Right atrium auricular region (tissue), 2 donors: ENCODE data around the gene NEDD4L. TPM values are rescaled to one million over a fixed set of nuclear protein-coding genes. Genes with fewer than 3 reads are reported as not detected.

ENCODE experiments used
- DNase-seq: peaks from one replicate; pipeline ENCODE4 v3.0.0-alpha.2; 2019; ENCODE audit warnings: low spot score
- H3K27ac ChIP-seq, 2 donors: fragments of 200-600 bp; sonication (generic); 1 replicate in 1 of 2; 2 replicates in 1 of 2; pipeline ENCODE4 v1.5.1; 2016 to 2019
- H3K27me3 ChIP-seq, 2 donors: fragments of 200-600 bp; sonication (generic); one replicate each; pipeline versions ENCODE4 v1.5.1 to v1.6.0; 2017 to 2019
- H3K36me3 ChIP-seq: fragments of 200-600 bp; sonication (generic); one replicate; pipeline ENCODE4 v1.5.1; 2016
- H3K4me1 ChIP-seq, 2 donors: fragments of 200-600 bp; sonication (generic); one replicate each; pipeline versions ENCODE4 v1.5.1 to v1.6.0; 2017 to 2019
- H3K4me3 ChIP-seq, 2 donors: fragments of 200-600 bp; sonication (generic); 1 replicate in 1 of 2; 2 replicates in 1 of 2; pipeline ENCODE4 v1.5.1; 2017 to 2019; ENCODE audit warnings: mild to moderate bottlenecking in 1 of 2, moderate library complexity in 1 of 2
- H3K9me3 ChIP-seq, 2 donors: fragments of 200-600 bp; sonication (generic); one replicate each; pipeline ENCODE4 v1.5.1; 2019
- total RNA-seq, 2 donors: library from RNA; depleted of rRNA; stranded (reverse); fragments of >200 nt; gene quantifications; one replicate each; pipeline ENCODE4 v1.1.0, GENCODE V29; 2016
- TF ChIP-seq, protein P1 (sequence below), 2 donors: fragments of 200-600 bp; sonication (generic); IDR thresholded peaks; one replicate each; pipeline ENCODE4 v1.5.1; 2019; ENCODE audit warnings: antibody characterized with exemption in 2 of 2

The NEDD4L gene
- total RNA-seq, 2 donors from 2014 or later = 45.0 to 68.0 TPM

GRCh38 chr18:58363767-58364540 is 319.9 kb downstream of the NEDD4L start:
- H3K4me3 ChIP-seq = no peak overlapping the region
- H3K36me3 ChIP-seq = peaks cover 36% of the 10 kb centered on the region
- no peak for DNase-seq
- TF ChIP-seq, protein P1, sequence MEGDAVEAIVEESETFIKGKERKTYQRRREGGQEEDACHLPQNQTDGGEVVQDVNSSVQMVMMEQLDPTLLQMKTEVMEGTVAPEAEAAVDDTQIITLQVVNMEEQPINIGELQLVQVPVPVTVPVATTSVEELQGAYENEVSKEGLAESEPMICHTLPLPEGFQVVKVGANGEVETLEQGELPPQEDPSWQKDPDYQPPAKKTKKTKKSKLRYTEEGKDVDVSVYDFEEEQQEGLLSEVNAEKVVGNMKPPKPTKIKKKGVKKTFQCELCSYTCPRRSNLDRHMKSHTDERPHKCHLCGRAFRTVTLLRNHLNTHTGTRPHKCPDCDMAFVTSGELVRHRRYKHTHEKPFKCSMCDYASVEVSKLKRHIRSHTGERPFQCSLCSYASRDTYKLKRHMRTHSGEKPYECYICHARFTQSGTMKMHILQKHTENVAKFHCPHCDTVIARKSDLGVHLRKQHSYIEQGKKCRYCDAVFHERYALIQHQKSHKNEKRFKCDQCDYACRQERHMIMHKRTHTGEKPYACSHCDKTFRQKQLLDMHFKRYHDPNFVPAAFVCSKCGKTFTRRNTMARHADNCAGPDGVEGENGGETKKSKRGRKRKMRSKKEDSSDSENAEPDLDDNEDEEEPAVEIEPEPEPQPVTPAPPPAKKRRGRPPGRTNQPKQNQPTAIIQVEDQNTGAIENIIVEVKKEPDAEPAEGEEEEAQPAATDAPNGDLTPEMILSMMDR (IDR thresholded peaks at IDR 0.05) = no peak
- H3K27me3 ChIP-seq = no peaks in the 10 kb centered on the region
- no peak overlapping the region for H3K27ac ChIP-seq
- no peaks in the 10 kb centered on the region for H3K9me3 ChIP-seq
- H3K4me1 ChIP-seq = peaks cover 0 to 25% of the 10 kb centered on the region in 2 donors

DNA sequence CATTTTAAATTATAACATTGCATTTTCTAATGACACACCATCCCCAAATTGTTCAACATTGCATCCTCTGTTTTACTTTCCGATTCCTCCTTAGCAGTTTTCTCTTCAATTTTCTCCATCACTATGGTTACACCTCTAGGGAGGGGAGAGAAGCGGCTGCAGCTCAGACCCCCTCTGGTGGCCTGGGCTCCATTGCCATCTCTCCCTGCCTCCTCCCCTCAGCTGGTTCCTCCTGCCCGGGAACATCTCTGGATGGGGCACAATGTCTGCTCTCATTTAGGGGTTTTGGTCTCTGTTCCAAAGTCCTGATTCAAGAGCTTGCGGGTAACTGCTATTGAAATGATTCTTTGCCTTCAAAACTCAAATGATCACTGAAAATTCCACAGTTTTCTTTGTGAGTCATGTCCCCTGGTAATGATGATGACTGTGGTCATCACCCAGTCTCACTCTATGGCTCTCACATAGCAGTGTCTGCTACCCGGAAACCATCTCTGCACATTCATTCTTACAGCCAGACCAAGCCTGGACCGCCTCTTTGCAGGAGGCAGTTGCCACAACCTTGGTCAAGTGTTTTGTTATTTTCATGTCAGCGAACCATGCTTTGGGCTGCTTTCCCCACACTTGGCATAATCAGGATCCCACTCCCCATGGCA is 321.0 kb downstream of the NEDD4L start:
- Histone ChIP-seq H3K36me3 (peaks cover 36% of the 10 kb centered on the region), H3K27ac (no peak overlapping the region), H3K27me3 (no peaks in the 10 kb centered on the region), H3K4me3 (no peak overlapping the region), H3K4me1 (peaks cover 0 to 25% of the 10 kb centered on the region in 2 donors), H3K9me3 (no peaks in the 10 kb centered on the region)
- DNase-seq = no peak
- TF ChIP-seq, protein P1 (IDR thresholded peaks at IDR 0.05) = no peak

- no peak for DNase-seq
- Histone ChIP-seq H3K36me3 (peaks cover 46% of the 10 kb centered on the region), H3K9me3 (no peaks in the 10 kb centered on the region), H3K4me1 (peaks cover 0 to 3% of the 10 kb centered on the region in 2 donors), H3K27me3 (no peaks in the 10 kb centered on the region), H3K27ac (no peak overlapping the region), H3K4me3 (no peak overlapping the region)
- TF ChIP-seq, protein P1 (IDR thresholded peaks at IDR 0.05) = no peak
Observed at GRCh38 chr18:58367425-58368140, 323.6 kb downstream of the NEDD4L start.

DNA sequence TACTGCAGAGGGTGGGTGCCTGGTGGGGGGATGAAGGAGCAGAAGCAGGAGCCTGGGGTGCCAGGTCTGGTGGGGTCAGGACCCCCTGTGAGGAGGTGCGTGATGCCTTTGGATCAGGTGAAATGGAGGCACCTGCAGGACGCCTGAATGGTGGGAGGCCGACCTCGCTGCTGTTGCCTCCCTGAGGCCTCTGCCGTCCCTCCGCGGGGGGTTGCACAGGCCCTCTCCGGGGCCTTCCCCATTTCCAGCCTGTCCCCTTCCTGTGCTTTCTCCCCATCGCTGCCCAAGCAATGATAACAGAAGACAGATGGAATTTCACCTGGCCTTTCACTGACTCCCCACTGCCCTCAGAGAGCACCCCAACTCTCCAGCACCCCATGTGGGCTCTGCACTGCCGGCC is 325.6 kb downstream of the NEDD4L start:
- H3K27ac ChIP-seq = no peak overlapping the region
- H3K36me3 ChIP-seq = peaks cover 56% of the 10 kb centered on the region
- TF ChIP-seq, protein P1 (IDR thresholded peaks at IDR 0.05) = no peak
- H3K27me3 ChIP-seq = no peaks in the 10 kb centered on the region
- no peaks in the 10 kb centered on the region for H3K9me3 ChIP-seq
- no peak overlapping the region for H3K4me3 ChIP-seq
- H3K4me1 ChIP-seq = no peaks in the 10 kb centered on the region
- no peak for DNase-seq

DNA sequence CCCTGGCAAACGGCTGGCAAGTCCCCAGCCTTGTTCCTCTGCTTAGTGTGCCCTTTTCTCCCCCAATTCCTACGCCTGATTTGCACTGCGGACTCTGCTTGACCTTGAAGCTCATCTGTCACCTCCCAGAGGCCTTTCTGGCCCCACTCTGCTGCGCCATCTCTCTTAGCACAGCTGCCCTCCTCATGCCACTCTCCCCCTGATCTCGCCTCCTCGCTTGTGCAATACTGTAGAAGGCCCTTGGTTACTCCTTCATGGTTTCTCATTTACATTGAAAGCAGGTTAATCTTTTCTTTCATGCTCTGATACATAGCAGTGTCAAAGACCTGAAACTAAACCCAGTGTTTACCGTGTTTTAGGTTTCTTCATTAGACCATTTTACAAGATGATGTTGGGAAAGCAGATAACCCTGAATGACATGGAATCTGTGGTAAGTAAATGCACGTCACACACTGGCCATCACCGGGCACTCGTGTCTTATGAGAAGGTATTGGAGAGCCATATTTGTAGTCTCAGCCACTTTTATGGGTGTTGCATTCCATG is 326.1 kb downstream of the NEDD4L start:
- TF ChIP-seq, protein P1 (IDR thresholded peaks at IDR 0.05) = no peak
- Histone ChIP-seq H3K27me3 (no peaks in the 10 kb centered on the region), H3K27ac (no peak overlapping the region), H3K4me3 (no peak overlapping the region), H3K9me3 (no peaks in the 10 kb centered on the region), H3K36me3 (peaks cover 52% of the 10 kb centered on the region), H3K4me1 (no peaks in the 10 kb centered on the region)
- no peak for DNase-seq
